Sigmoid colon (tissue), 4 donors: ENCODE measurements around the gene SLC28A1.

Experiments used
- EP300 ChIP-seq, 4 donors: sonication (generic); formaldehyde crosslinking; IDR thresholded peaks; one replicate each; pipeline ENCODE4 v1.6.1; 2017; ENCODE audit warnings: antibody characterized with exemption in 4 of 4
- POLR2A ChIP-seq, 2 donors: fragments of 450-650 bp; IDR thresholded peaks; one replicate each; pipeline ENCODE4 v1.6.1; 2016; ENCODE audit warnings: antibody characterized with exemption in 2 of 2, mild to moderate bottlenecking in 2 of 2, moderate library complexity in 2 of 2
- TF ChIP-seq, protein P1 (sequence below), 4 experiments: fragments of 450-650 bp in 3 of 4; fragments of 200-600 bp in 1 of 4; IDR thresholded peaks; one replicate each; pipeline ENCODE4 v1.5.1; 2016 to 2019; ENCODE audit warnings: antibody characterized with exemption in 4 of 4, mild to moderate bottlenecking in 3 of 4, moderate library complexity in 2 of 4

GRCh38 chr15:84840741-84841429, 43.6 kb upstream of the SLC28A1 start:
- TF ChIP-seq, protein P1, sequence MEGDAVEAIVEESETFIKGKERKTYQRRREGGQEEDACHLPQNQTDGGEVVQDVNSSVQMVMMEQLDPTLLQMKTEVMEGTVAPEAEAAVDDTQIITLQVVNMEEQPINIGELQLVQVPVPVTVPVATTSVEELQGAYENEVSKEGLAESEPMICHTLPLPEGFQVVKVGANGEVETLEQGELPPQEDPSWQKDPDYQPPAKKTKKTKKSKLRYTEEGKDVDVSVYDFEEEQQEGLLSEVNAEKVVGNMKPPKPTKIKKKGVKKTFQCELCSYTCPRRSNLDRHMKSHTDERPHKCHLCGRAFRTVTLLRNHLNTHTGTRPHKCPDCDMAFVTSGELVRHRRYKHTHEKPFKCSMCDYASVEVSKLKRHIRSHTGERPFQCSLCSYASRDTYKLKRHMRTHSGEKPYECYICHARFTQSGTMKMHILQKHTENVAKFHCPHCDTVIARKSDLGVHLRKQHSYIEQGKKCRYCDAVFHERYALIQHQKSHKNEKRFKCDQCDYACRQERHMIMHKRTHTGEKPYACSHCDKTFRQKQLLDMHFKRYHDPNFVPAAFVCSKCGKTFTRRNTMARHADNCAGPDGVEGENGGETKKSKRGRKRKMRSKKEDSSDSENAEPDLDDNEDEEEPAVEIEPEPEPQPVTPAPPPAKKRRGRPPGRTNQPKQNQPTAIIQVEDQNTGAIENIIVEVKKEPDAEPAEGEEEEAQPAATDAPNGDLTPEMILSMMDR (IDR thresholded peaks at IDR 0.05) = no peak
- TF ChIP-seq EP300 (IDR thresholded peaks at IDR 0.05) = peak; percentile 49 to 90 (median 76)
- TF ChIP-seq POLR2A (IDR thresholded peaks at IDR 0.05) = no peak
